Measurements from ENCODE around the gene FBXW8.

FBXW8 gene

GRCh38 chr12:116933512-116934246 is 22.9 kb downstream of the FBXW8 start:
- Histone ChIP-seq H3K27ac (ENCODE audit: insufficient read depth, low read length, poor library complexity, severe bottlenecking) (no peak overlapping the region), H3K4me3 (ENCODE audit: insufficient read depth, low read depth, low read length, poor library complexity, severe bottlenecking) (no peak overlapping the region)

GRCh38 chr12:116934908-116935705 is 24.4 kb downstream of the FBXW8 start:
- no peaks in the 10 kb centered on the region for H3K36me3 ChIP-seq (ENCODE audit: control insufficient read depth, insufficient read depth, low read length)
- no peak overlapping the region for H3K4me3 ChIP-seq (ENCODE audit: insufficient read depth, low read depth, low read length, poor library complexity, severe bottlenecking)
- H3K4me1 ChIP-seq (ENCODE audit: control insufficient read depth, insufficient read depth, low read length, poor library complexity, severe bottlenecking) = no peaks in the 10 kb centered on the region
- DNase-seq = no peak
- H3K27me3 ChIP-seq (replicated peaks; ENCODE audit: control insufficient read depth, insufficient read depth, low read length, poor library complexity, severe bottlenecking) = no peaks in the 10 kb centered on the region
- no peaks in the 10 kb centered on the region for H3K9me3 ChIP-seq (ENCODE audit: control insufficient read depth, low read length)
- no peak overlapping the region for H3K27ac ChIP-seq (ENCODE audit: insufficient read depth, low read length, poor library complexity, severe bottlenecking)

More at GRCh38 chr12:116933512-116934246, 22.9 kb downstream of the FBXW8 start:
- Histone ChIP-seq H3K36me3 (ENCODE audit: control insufficient read depth, insufficient read depth, low read length) (no peaks in the 10 kb centered on the region), H3K27me3 (replicated peaks; ENCODE audit: control insufficient read depth, insufficient read depth, low read length, poor library complexity, severe bottlenecking) (no peaks in the 10 kb centered on the region), H3K4me1 (ENCODE audit: control insufficient read depth, insufficient read depth, low read length, poor library complexity, severe bottlenecking) (no peaks in the 10 kb centered on the region), H3K9me3 (ENCODE audit: control insufficient read depth, low read length) (no peaks in the 10 kb centered on the region)
- DNase-seq = no peak

GRCh38 chr12:116937640-116938039 is 26.9 kb downstream of the FBXW8 start:
- H3K9me3 ChIP-seq (ENCODE audit: control insufficient read depth, low read length) = no peaks in the 10 kb centered on the region
- H3K27me3 ChIP-seq (replicated peaks; ENCODE audit: control insufficient read depth, insufficient read depth, low read length, poor library complexity, severe bottlenecking) = no peaks in the 10 kb centered on the region
- no peak overlapping the region for H3K4me3 ChIP-seq (ENCODE audit: insufficient read depth, low read depth, low read length, poor library complexity, severe bottlenecking)
- H3K4me1 ChIP-seq (ENCODE audit: control insufficient read depth, insufficient read depth, low read length, poor library complexity, severe bottlenecking) = no peaks in the 10 kb centered on the region
- no peak for DNase-seq
- no peaks in the 10 kb centered on the region for H3K36me3 ChIP-seq (ENCODE audit: control insufficient read depth, insufficient read depth, low read length)
- H3K27ac ChIP-seq (ENCODE audit: insufficient read depth, low read length, poor library complexity, severe bottlenecking) = no peak overlapping the region

GRCh38 chr12:116939734-116940133 is 29.0 kb downstream of the FBXW8 start:
- H3K4me1 ChIP-seq (ENCODE audit: control insufficient read depth, insufficient read depth, low read length, poor library complexity, severe bottlenecking) = no peaks in the 10 kb centered on the region
- no peak for DNase-seq
- no peak overlapping the region for H3K4me3 ChIP-seq (ENCODE audit: insufficient read depth, low read depth, low read length, poor library complexity, severe bottlenecking)
- H3K27me3 ChIP-seq (replicated peaks; ENCODE audit: control insufficient read depth, insufficient read depth, low read length, poor library complexity, severe bottlenecking) = no peaks in the 10 kb centered on the region
- no peak overlapping the region for H3K27ac ChIP-seq (ENCODE audit: insufficient read depth, low read length, poor library complexity, severe bottlenecking)
- peaks cover 4% of the 10 kb centered on the region for H3K9me3 ChIP-seq (ENCODE audit: control insufficient read depth, low read length)
- H3K36me3 ChIP-seq (ENCODE audit: control insufficient read depth, insufficient read depth, low read length) = no peaks in the 10 kb centered on the region

GRCh38 chr12:116941188-116941587 is 30.4 kb downstream of the FBXW8 start:
- Histone ChIP-seq H3K27me3 (replicated peaks; ENCODE audit: control insufficient read depth, insufficient read depth, low read length, poor library complexity, severe bottlenecking) (no peaks in the 10 kb centered on the region), H3K9me3 (ENCODE audit: control insufficient read depth, low read length) (peaks cover 4% of the 10 kb centered on the region), H3K27ac (ENCODE audit: insufficient read depth, low read length, poor library complexity, severe bottlenecking) (no peak overlapping the region), H3K4me3 (ENCODE audit: insufficient read depth, low read depth, low read length, poor library complexity, severe bottlenecking) (no peak overlapping the region), H3K4me1 (ENCODE audit: control insufficient read depth, insufficient read depth, low read length, poor library complexity, severe bottlenecking) (no peaks in the 10 kb centered on the region), H3K36me3 (ENCODE audit: control insufficient read depth, insufficient read depth, low read length) (peaks cover 10% of the 10 kb centered on the region)
- no peak for DNase-seq

- Histone ChIP-seq H3K27me3 (replicated peaks; ENCODE audit: control insufficient read depth, insufficient read depth, low read length, poor library complexity, severe bottlenecking) (no peaks in the 10 kb centered on the region), H3K4me3 (ENCODE audit: insufficient read depth, low read depth, low read length, poor library complexity, severe bottlenecking) (no peak overlapping the region), H3K36me3 (ENCODE audit: control insufficient read depth, insufficient read depth, low read length) (peaks cover 21% of the 10 kb centered on the region), H3K27ac (ENCODE audit: insufficient read depth, low read length, poor library complexity, severe bottlenecking) (no peak overlapping the region), H3K9me3 (ENCODE audit: control insufficient read depth, low read length) (peaks cover 4% of the 10 kb centered on the region), H3K4me1 (ENCODE audit: control insufficient read depth, insufficient read depth, low read length, poor library complexity, severe bottlenecking) (no peaks in the 10 kb centered on the region)
- no peak for DNase-seq
These were observed 32.9 kb downstream of the FBXW8 start for GRCh38 chr12:116943419-116944372.

GRCh38 chr12:116945886-116946550 is 35.3 kb downstream of the FBXW8 start:
- Histone ChIP-seq H3K9me3 (ENCODE audit: control insufficient read depth, low read length) (peaks cover 4% of the 10 kb centered on the region), H3K4me1 (ENCODE audit: control insufficient read depth, insufficient read depth, low read length, poor library complexity, severe bottlenecking) (no peaks in the 10 kb centered on the region), H3K27me3 (replicated peaks; ENCODE audit: control insufficient read depth, insufficient read depth, low read length, poor library complexity, severe bottlenecking) (no peaks in the 10 kb centered on the region), H3K27ac (ENCODE audit: insufficient read depth, low read length, poor library complexity, severe bottlenecking) (no peak overlapping the region), H3K4me3 (ENCODE audit: insufficient read depth, low read depth, low read length, poor library complexity, severe bottlenecking) (no peak overlapping the region), H3K36me3 (ENCODE audit: control insufficient read depth, insufficient read depth, low read length) (peaks cover 21% of the 10 kb centered on the region)
- no peak for DNase-seq

GRCh38 chr12:116948298-116948697 is 37.5 kb downstream of the FBXW8 start:
- H3K27ac ChIP-seq (ENCODE audit: insufficient read depth, low read length, poor library complexity, severe bottlenecking) = no peak overlapping the region
- no peak for DNase-seq
- no peak overlapping the region for H3K4me3 ChIP-seq (ENCODE audit: insufficient read depth, low read depth, low read length, poor library complexity, severe bottlenecking)
- peaks cover 21% of the 10 kb centered on the region for H3K36me3 ChIP-seq (ENCODE audit: control insufficient read depth, insufficient read depth, low read length)
- H3K9me3 ChIP-seq (ENCODE audit: control insufficient read depth, low read length) = peaks cover 4% of the 10 kb centered on the region
- H3K27me3 ChIP-seq (replicated peaks; ENCODE audit: control insufficient read depth, insufficient read depth, low read length, poor library complexity, severe bottlenecking) = no peaks in the 10 kb centered on the region
- H3K4me1 ChIP-seq (ENCODE audit: control insufficient read depth, insufficient read depth, low read length, poor library complexity, severe bottlenecking) = no peaks in the 10 kb centered on the region

GRCh38 chr12:116950628-116951325 is 40.0 kb downstream of the FBXW8 start:
- no peak for DNase-seq
- H3K36me3 ChIP-seq (ENCODE audit: control insufficient read depth, insufficient read depth, low read length) = peaks cover 15% of the 10 kb centered on the region
- H3K9me3 ChIP-seq (ENCODE audit: control insufficient read depth, low read length) = no peaks in the 10 kb centered on the region
- no peak overlapping the region for H3K4me3 ChIP-seq (ENCODE audit: insufficient read depth, low read depth, low read length, poor library complexity, severe bottlenecking)
- H3K27ac ChIP-seq (ENCODE audit: insufficient read depth, low read length, poor library complexity, severe bottlenecking) = no peak overlapping the region
- no peaks in the 10 kb centered on the region for H3K27me3 ChIP-seq (replicated peaks; ENCODE audit: control insufficient read depth, insufficient read depth, low read length, poor library complexity, severe bottlenecking)
- H3K4me1 ChIP-seq (ENCODE audit: control insufficient read depth, insufficient read depth, low read length, poor library complexity, severe bottlenecking) = no peaks in the 10 kb centered on the region
